Measurements from ENCODE around the gene HOXA7.

Gene HOXA7

GRCh38 chr7:27106901-27107240 is 49.6 kb downstream of the HOXA7 start:
- no peak for DNase-seq (ENCODE audit: low spot score)

DNA sequence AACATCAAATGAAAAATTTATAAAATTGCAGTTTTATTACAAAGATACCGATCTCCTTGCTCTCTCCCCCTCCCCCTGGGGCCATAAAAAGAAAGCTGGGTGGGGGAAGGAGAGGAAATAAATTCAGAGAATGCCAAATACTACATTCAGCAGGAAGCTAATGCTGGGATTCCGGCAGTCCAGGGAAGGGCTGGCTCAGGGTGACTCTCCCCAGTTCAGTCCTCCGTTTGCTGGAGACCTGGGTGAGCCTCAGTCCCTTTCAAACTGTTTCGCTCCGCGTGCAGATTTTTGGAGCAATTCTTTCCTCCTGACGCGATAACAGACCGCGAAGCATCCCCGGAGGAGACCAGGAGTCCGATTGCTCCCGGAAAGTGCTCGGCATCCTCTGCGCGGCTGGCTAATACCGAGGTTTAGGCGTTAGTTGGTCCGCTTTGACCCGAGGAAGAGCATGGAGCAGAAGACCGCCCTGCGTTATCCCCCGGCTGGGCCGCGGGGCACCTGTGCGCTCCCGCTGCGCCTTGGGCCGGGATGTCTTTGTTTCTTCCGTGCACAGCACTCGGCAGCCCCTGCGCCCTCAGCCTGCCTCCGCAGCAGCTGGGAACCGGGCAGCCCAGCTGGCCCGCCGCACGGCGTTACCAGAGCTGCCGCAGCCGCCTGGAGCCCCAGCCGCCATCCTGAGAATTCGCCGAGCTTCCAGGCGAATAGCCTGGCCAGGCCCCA is 50.1 kb downstream of the HOXA7 start:
- DNase-seq (ENCODE audit: low spot score): no peak

DNA sequence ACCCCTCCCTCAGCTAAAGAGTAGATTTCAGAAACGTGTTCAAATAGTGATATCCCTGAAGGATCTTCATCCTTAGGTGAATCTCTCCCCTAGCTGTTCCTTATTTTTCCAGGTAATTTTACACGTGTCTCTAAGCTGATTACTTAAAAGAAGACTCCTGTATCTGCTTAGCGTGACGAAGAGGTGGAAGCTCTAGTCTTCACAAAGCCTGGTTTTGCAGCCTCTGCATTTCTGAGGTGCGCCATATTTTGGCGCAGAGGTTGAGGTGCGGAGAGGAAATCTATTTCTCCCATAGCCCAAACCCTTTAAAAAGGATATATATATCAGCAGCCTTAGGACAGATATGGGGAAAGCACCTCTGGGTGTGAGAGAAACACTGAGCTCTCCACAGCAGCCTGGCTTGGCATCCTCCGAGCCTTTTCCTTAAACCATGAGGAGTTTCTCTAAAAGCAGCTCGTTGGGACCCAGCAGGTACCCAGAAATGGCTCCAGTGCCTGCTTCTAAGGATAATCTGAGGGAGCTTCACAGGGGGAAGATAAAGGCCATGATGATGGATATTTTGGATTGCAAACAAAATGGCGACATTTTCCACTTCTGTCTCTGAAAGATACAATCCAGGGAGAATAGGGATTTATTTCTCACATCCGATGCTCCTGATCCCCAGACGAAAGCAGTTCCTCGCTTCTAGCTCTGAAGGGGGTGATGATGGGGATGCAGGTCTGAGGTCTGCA is 51.0 kb downstream of the HOXA7 start:
- no peak for DNase-seq (ENCODE audit: low spot score)

GRCh38 chr7:27104341-27105058 is 52.0 kb downstream of the HOXA7 start:
- no peak for DNase-seq (ENCODE audit: low spot score)
